HUDEP-2 (cell line): ENCODE measurements around the gene PAM16.
"Not testable (repeated sequence)": the region's sequence is repeated elsewhere in the genome, so short reads cannot be mapped to it uniquely, and the experiment has no call there.

ENCODE experiments used
- DNase-seq, 76 experiments: peaks; one replicate each; lab custom pipeline; 2025; ENCODE audit not compliant: unreplicated experiment in 76 of 76; lab: John Stamatoyannopoulos, UW

Gene PAM16

DNA sequence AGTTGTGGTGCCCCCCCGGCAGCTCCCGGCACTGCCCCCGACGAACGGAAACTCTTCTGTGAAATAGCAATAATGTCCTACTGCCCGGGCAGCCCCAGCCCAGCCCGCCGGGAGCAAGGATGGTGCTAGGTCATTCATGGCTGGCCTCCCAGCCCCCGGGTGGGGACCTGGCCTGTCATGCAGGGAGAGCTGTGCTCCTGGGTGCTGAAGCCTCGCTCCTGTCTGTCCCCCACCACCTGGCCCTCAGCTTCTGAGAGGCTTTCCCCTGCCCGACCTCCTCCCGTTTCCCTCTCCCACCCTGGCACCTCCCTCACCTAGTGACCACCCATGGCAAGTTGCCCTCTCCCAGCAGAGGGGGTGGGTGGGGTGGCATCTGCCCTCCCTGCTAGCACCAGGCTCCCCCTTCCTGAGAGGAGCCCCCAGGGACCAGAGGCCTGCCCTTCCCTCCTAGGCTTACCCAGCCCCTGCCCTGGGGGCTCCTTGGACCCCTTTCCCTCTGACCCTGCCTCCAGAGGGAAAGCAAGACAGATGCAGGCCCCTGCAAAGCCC lies 13.5 kb downstream of the PAM16 start:
- no peak for DNase-seq

GRCh38 chr16:4336701-4337539 lies 14.2 kb downstream of the PAM16 start:
- DNase-seq, result no peak

DNA sequence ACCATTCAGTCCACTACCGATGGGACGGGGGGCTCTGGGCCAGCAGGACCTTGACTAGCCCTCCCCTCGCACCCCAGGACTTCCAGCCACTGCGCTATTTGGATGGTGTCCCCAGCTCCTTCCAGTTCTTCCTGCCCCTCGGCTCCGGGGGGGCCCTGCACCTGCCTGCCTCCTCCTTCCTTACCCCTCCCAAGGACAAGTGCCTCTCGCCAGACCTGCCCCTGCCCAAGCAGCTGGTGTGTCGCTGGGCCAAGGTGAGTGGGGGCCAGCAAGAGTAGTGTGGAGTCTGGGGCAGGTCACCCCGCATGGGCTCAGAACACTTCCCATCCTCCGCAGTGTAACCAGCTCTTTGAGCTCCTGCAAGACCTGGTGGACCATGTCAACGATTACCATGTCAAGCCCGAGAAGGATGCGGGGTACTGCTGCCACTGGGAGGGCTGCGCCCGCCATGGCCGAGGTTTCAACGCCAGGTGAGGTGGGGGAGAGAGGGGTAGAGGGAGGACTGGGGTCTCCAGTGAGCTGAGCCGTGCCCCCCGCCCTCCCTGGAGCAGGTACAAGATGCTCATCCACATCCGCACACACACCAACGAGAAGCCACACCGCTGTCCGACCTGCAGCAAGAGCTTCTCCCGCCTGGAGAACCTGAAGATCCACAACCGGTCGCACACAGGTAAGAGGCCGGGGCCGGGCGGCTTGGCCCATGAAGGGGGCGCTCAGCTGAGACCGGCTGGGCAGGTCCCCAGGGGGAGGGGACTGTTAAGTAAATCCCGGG lies 16.2 kb downstream of the PAM16 start:
- DNase-seq, result no peak

DNA sequence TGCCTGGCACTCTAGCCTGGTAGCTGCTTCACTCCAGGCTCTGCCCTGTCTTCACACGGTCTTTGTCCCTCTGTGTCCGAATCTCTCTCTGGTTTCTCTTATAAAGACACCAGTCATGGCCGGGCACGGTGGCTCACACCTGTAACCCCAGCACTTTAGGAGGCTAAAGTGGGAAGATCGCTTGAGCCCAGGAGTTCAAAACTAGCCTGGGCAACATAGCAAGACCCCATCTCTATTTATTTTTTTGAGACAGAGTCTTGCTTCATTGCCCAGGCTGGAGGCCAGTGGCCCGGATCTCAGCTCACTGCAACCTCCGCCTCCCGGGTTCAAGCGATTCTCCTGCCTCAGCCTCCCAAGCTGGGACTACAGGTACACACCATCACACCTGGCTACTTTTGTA lies 17.4 kb downstream of the PAM16 start:
- DNase-seq, result not testable (repeated sequence)

GRCh38 chr16:4333308-4333638 lies 17.8 kb downstream of the PAM16 start:
- no peak for DNase-seq

GRCh38 chr16:4332623-4333307 lies 18.4 kb downstream of the PAM16 start:
- no peak for DNase-seq

- DNase-seq, result no peak
Observed at GRCh38 chr16:4332083-4332482, 19.0 kb downstream of the PAM16 start.

GRCh38 chr16:4330277-4330874 lies 20.7 kb downstream of the PAM16 start:
- DNase-seq, result peak in 56 of 76 experiments; percentile 5 to 75 (median 46)

DNA sequence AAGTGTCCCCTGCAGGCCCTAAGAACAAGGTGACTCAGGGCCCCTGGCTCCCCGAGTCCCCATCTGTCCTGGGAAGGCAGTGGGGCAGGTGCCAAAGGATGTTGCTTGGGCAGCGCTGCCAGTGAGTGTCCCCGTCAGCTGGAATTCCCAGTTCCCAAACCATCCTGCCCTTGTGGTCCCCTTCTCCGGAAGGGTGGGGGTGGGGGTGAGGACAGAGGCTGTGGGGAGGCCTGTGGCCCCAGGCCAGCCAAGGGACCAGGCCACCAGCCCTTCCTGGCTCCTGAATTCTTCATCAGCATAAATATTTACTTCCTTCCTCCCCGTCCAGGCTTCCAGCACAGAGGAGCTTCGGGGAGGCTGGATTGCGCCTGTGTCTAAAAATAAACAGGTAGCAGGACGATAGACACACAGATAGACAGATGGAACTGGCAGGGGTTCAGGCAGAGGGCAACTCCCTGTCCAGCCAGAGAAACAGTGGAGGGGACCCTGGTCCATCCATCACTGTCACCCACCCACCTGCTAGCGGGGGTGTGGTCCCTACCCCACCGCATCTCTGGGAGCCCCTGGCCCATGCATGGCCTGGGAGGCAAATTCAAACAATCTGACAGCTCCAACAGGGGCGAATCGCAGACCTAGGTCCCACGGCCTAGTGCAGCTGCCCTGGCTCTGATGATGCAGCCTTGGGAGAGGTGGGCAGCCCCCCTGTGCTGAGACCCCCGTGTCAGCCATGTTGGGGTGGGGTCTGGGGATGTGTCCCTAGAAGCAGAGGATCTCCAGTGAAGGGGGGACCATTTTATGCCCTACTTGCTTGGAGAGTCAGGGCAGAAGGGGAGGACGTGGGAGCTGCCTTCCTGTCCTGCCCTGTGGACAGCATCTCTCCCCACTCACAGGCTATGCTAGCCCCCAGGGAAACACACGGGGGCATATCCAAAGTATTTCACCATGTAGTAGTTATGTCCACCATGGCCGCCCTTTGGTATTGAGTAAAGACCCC lies 22.0 kb downstream of the PAM16 start:
- DNase-seq, result no peak

GRCh38 chr16:4328046-4328781 lies 22.9 kb downstream of the PAM16 start:
- DNase-seq, result peak in 56 of 76 experiments; percentile 11 to 72 (median 42)

- no peak for DNase-seq
Observed at GRCh38 chr16:4327386-4328045, 23.6 kb downstream of the PAM16 start.

DNA sequence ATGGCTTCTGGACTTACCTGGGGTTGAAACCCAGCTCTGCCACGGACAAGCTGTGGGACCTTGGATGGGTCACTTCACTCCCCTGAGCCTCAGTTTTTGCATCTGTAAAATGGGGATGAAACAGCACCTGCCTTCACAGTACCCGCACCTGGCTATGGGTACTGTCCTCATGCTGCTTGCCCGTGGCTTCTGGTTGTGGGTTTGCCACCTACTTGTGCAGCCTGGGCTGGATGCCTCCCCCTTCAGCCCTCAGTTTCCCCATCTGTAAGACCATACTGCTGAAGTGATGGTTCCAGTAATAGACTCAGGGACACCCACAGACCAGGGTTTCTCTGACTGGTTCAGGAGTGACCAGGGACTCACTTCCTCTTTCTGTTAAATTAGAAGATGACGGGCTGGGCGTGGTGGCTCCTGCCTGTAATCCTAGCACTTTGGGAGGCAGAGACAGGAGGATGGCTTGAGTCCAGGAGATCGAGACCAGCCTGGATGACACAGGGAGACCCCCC lies 25.8 kb downstream of the PAM16 start:
- peak in 1 of 76 experiments; percentile 12 for DNase-seq

GRCh38 chr16:4324492-4325252 lies 26.4 kb downstream of the PAM16 start:
- no peak for DNase-seq

DNA sequence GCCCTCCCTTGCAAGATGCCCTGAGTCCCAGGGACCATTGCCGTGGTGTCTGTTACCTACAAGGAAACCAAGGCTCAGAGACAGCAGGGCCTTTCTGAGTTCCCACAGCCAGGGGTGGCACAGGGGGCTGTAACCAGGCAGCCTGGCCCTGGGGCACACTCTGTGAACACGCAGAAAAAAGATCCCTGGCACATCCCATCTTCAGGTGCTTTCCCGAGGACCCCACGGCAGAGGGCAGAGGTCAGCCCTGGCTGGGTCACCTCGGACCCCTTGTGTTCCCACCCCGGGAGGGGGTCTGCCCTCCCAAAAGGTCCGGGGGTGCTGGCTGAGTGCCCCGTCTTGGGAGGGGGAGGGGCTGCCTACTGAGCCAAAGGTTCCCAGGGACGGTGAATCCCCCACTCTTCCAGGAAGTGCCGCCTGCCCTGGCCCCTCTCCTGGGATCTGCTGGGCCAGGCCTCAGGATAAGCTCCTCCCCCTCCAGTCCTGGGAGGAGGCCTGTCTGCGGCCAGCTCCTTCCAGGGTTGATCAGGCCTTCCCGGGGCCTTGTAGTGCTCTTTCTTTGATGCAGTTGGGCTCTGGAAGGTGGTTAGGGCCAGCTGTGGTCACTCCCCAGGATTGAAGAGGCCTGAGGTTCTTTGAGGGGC lies 27.2 kb downstream of the PAM16 start:
- no peak for DNase-seq

GRCh38 chr16:4323071-4323844 lies 27.9 kb downstream of the PAM16 start:
- DNase-seq, result no peak
